ENCODE data around the gene LIX1L.

- TF ChIP-seq, protein P1, sequence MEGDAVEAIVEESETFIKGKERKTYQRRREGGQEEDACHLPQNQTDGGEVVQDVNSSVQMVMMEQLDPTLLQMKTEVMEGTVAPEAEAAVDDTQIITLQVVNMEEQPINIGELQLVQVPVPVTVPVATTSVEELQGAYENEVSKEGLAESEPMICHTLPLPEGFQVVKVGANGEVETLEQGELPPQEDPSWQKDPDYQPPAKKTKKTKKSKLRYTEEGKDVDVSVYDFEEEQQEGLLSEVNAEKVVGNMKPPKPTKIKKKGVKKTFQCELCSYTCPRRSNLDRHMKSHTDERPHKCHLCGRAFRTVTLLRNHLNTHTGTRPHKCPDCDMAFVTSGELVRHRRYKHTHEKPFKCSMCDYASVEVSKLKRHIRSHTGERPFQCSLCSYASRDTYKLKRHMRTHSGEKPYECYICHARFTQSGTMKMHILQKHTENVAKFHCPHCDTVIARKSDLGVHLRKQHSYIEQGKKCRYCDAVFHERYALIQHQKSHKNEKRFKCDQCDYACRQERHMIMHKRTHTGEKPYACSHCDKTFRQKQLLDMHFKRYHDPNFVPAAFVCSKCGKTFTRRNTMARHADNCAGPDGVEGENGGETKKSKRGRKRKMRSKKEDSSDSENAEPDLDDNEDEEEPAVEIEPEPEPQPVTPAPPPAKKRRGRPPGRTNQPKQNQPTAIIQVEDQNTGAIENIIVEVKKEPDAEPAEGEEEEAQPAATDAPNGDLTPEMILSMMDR (optimal IDR thresholded peaks at IDR 0.05 in 1 of 3, IDR thresholded peaks at IDR 0.05 in 1 of 3, conservative IDR thresholded peaks at IDR 0.05 in 1 of 3; ENCODE audit: extremely low read depth in 1 of 3, insufficient read depth in 2 of 3, low read length in 3 of 3): peak; percentile 21 to 51 (median 40)
- no peak for TF ChIP-seq EZH2 (IDR thresholded peaks at IDR 0.05; ENCODE audit: low read length)
Measured at GRCh38 chr1:145978854-145979745, 21.3 kb upstream of the LIX1L start.
